HL-60 (cell line): Measurements from ENCODE around the gene BTBD19.

ENCODE experiments used
- CTCF ChIP-seq: IDR thresholded peaks from one replicate; pipeline ENCODE4 v1.5.1; 2011; ENCODE audit warnings: low read length, control low read depth, inconsistent platforms; ENCODE audit not compliant: insufficient read depth
- GABPA ChIP-seq: IDR thresholded peaks from 2 replicates; pipeline ENCODE4 v1.6.1; 2012; ENCODE audit warnings: low read depth
- POLR2AphosphoS5 ChIP-seq: IDR thresholded peaks from 2 replicates; pipeline ENCODE4 v1.6.1; 2012; ENCODE audit warnings: low read depth
- REST ChIP-seq: IDR thresholded peaks from 2 replicates; pipeline ENCODE4 v1.6.1; 2012; ENCODE audit warnings: low read depth; ENCODE audit not compliant: insufficient replicate concordance
- SPI1 ChIP-seq: IDR thresholded peaks from 2 replicates; pipeline ENCODE4 v1.6.1; 2012; ENCODE audit warnings: low read depth, mild to moderate bottlenecking, borderline replicate concordance

- TF ChIP-seq CTCF, result no peak
- no peak for TF ChIP-seq POLR2AphosphoS5
- no peak for TF ChIP-seq SPI1
- no peak for TF ChIP-seq REST
- no peak for TF ChIP-seq GABPA
Measured at GRCh38 chr1:44828841-44829440, 20.6 kb downstream of the BTBD19 start.
